T-cell (primary cell): ENCODE data around the gene CCL8. TPM values are rescaled to one million over a fixed set of nuclear protein-coding genes. Genes with fewer than 3 reads are reported as not detected.

Source experiments
- ATAC-seq, 4 experiments: fragments of 200-7000 bp in 3 of 4; fragments of 150-1000 bp in 1 of 4; cut with Tn5 transposase; replicated peaks in 1 of 4; 1 replicate in 3 of 4; 2 replicates in 1 of 4; pipeline ENCODE4 v1.10.0; 2021; ENCODE audit warnings: moderate library complexity in 3 of 4, mild to moderate bottlenecking in 2 of 4, moderate number of reproducible peaks in 1 of 4
- CTCF ChIA-PET, 2 donors: fragments of 300-600 bp; sonication (Branson Sonifier 250); formaldehyde crosslinking; loops; one replicate each; lab custom pipeline; 2022; ENCODE audit warnings: antibody characterized with exemption in 2 of 2; lab: Charles Lee
- POLR2A ChIA-PET, 2 donors: fragments of 300-600 bp; sonication (Branson Sonifier 250); formaldehyde crosslinking; loops; one replicate each; lab custom pipeline; 2022; ENCODE audit warnings: antibody characterized with exemption in 2 of 2; lab: Charles Lee
- DNase-seq, 35 experiments: peaks; one replicate each; pipeline versions ENCODE4 v3.0.0 to v3.0.0-alpha.2; 2013 to 2023
- H3K27ac ChIP-seq: one replicate; pipeline ENCODE4 v1.5.1; 2013; ENCODE audit warnings: low read length
- H3K27me3 ChIP-seq, 2 experiments: replicated peaks in 1 of 2; 1 replicate in 1 of 2; 2 replicates in 1 of 2; pipeline versions ENCODE4 v1.6.1 to v1.7.0; 2013; ENCODE audit warnings: low read length in 1 of 2, mixed read lengths in 1 of 2; ENCODE audit not compliant: control insufficient read depth in 2 of 2, insufficient read depth in 2 of 2; ENCODE audit errors: extremely low read depth in 1 of 2
- H3K36me3 ChIP-seq, 2 donors: 1 replicate in 1 of 2; 2 replicates in 1 of 2; pipeline versions ENCODE4 v1.6.1 to v1.7.0; 2013; ENCODE audit warnings: low read length in 1 of 2; ENCODE audit not compliant: control insufficient read depth in 2 of 2, insufficient read depth in 1 of 2; ENCODE audit errors: extremely low read depth in 1 of 2
- H3K4me1 ChIP-seq, 2 experiments: 1 replicate in 1 of 2; 2 replicates in 1 of 2; pipeline versions ENCODE4 v1.6.1 to v1.7.0; 2013; ENCODE audit warnings: low read length in 2 of 2, mixed read lengths in 1 of 2; ENCODE audit not compliant: insufficient read depth in 2 of 2, control insufficient read depth in 1 of 2; ENCODE audit errors: extremely low read depth in 1 of 2
- H3K4me3 ChIP-seq, 2 donors: 1 replicate in 1 of 2; 2 replicates in 1 of 2; pipeline versions ENCODE4 v1.5.1 to v1.7.0; 2013; ENCODE audit warnings: mild to moderate bottlenecking in 2 of 2, low read length in 1 of 2, moderate library complexity in 1 of 2; ENCODE audit not compliant: control insufficient read depth in 1 of 2; ENCODE audit errors: extremely low read depth in 1 of 2
- H3K9me3 ChIP-seq: 2 replicates; pipeline ENCODE4 v1.7.0; 2013
- H3K27ac Mint-ChIP-seq, 2 donors: one replicate each; pipeline ENCODE4 v1.8.0; 2020 to 2021; ENCODE audit warnings: mild to moderate bottlenecking in 2 of 2, mixed read lengths in 2 of 2
- H3K27me3 Mint-ChIP-seq, 2 donors: one replicate each; pipeline ENCODE4 v1.8.0; 2021 to 2022; ENCODE audit warnings: mixed read lengths in 2 of 2
- H3K36me3 Mint-ChIP-seq: one replicate; pipeline ENCODE4 v1.8.0; 2021; ENCODE audit warnings: mixed read lengths
- H3K4me1 Mint-ChIP-seq, 3 donors: one replicate each; pipeline ENCODE4 v1.8.0; 2020 to 2022; ENCODE audit warnings: mixed read lengths in 3 of 3, mild to moderate bottlenecking in 1 of 3
- H3K4me3 Mint-ChIP-seq, 3 donors: one replicate each; pipeline ENCODE4 v1.8.0; 2020 to 2022; ENCODE audit warnings: mild to moderate bottlenecking in 3 of 3, mixed read lengths in 3 of 3, moderate library complexity in 3 of 3
- H3K9me3 Mint-ChIP-seq, 3 donors: one replicate each; pipeline ENCODE4 v1.8.0; 2020 to 2022; ENCODE audit warnings: mixed read lengths in 3 of 3
- WGBS: methylation state at CpG from one replicate; pipeline ENCODE4 v1.1.5; 2013; ENCODE audit warnings: missing lambda C conversion rate; ENCODE audit not compliant: insufficient coverage; 5-methylcytosine and 5-hydroxymethylcytosine counted together
- total RNA-seq, 35 experiments: library from RNA in 6 of 35; stranded (reverse) in 6 of 35; fragments of 120-200 nt in 1 of 35; gene quantifications; one replicate each; pipeline versions ENCODE4 v1.2.1 to v1.2.4 and lab custom pipeline; 2013 to 2026

The CCL8 gene
- total RNA-seq, 5 donors from 2014 or later (not counting 1 experiment from before 2014, with no cell fraction given): not detected

- ATAC-seq: no peak
- no peaks in the 10 kb centered on the region for H3K36me3 Mint-ChIP-seq
- H3K9me3 Mint-ChIP-seq: no peaks in the 10 kb centered on the region
Measured at GRCh38 chr17:34308371-34308770, 10.9 kb upstream of the CCL8 start.

DNA sequence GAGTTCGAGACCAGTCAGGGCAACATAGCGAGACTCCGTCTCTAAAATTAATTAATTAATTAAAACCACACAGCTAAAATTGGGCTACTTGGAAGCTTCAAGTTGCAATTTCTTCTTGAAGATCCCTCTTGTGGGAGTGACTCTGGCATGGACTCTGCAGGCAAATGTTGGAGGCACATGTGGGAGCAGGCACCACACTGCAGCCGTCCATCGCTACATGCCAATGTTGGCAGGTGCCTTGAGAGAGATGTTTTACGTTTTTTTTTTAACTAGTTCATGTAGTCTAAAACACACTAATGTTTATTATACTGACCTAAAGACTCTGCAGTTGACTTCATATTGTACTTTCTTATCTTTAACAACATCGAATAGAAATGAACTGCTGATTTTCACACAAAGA, 7.9 kb upstream of the CCL8 start:
- no peak overlapping the region for H3K27ac Mint-ChIP-seq
- no peak overlapping the region for H3K4me3 Mint-ChIP-seq
- Histone ChIP-seq H3K36me3 (no peaks in the 10 kb centered on the region), H3K27me3 (no peaks in the 10 kb centered on the region), H3K27ac (no peak overlapping the region), H3K4me1 (no peaks in the 10 kb centered on the region), H3K4me3 (no peak overlapping the region), H3K9me3 (no peaks in the 10 kb centered on the region)
- H3K4me1 Mint-ChIP-seq: no peaks in the 10 kb centered on the region
- WGBS: no CpG with 5 or more reads among the region's 7 CpGs
- CTCF ChIA-PET: no interaction called here
- POLR2A ChIA-PET: no interaction called here
- ATAC-seq (no peak), DNase-seq (no peak)
- peaks cover 26 to 27% of the 10 kb centered on the region in 2 donors for H3K27me3 Mint-ChIP-seq
- H3K36me3 Mint-ChIP-seq: no peaks in the 10 kb centered on the region
- no peaks in the 10 kb centered on the region for H3K9me3 Mint-ChIP-seq

More at GRCh38 chr17:34308371-34308770, 10.9 kb upstream of the CCL8 start:
- no peak overlapping the region for H3K27ac Mint-ChIP-seq
- ChIA-PET POLR2A (no interaction called here), CTCF (no interaction called here)
- Histone ChIP-seq H3K4me1 (no peaks in the 10 kb centered on the region), H3K27ac (no peak overlapping the region), H3K36me3 (no peaks in the 10 kb centered on the region), H3K9me3 (no peaks in the 10 kb centered on the region), H3K27me3 (no peaks in the 10 kb centered on the region), H3K4me3 (no peak overlapping the region)
- no peaks in the 10 kb centered on the region for H3K4me1 Mint-ChIP-seq
- peaks cover 17 to 18% of the 10 kb centered on the region in 2 donors for H3K27me3 Mint-ChIP-seq
- DNase-seq: no peak
- no peak overlapping the region for H3K4me3 Mint-ChIP-seq

- 89% methylated on average over 2 of the region's 5 CpGs for WGBS
- no peak overlapping the region for H3K4me3 Mint-ChIP-seq
- H3K27ac Mint-ChIP-seq: no peak overlapping the region
Measured at GRCh38 chr17:34312080-34312479, 7.2 kb upstream of the CCL8 start.

DNA sequence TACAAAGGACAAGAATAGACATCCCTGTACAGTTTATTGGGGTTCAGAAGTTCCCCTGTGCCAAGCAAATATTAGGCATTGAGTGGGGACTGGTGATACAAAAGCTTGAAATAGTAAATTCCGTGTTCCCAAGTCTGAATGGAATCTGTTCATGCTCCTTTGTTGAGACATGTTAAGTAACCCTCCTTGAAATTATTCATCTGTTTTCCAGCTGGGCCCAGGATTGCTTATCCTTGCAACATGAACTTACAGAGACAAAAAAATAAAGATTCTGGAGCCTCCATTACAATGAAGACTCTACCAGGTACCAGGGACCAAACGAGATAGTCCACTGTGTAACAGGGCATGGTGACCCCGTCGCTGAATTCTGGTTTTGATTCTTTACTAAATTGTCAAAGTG, 6.1 kb upstream of the CCL8 start:
- Histone ChIP-seq H3K27me3 (no peaks in the 10 kb centered on the region), H3K27ac (no peak overlapping the region), H3K36me3 (no peaks in the 10 kb centered on the region), H3K9me3 (no peaks in the 10 kb centered on the region), H3K4me3 (no peak overlapping the region), H3K4me1 (no peaks in the 10 kb centered on the region)
- CTCF ChIA-PET: no interaction called here
- Mint-ChIP-seq H3K9me3 (no peaks in the 10 kb centered on the region), H3K4me1 (no peaks in the 10 kb centered on the region), H3K27ac (no peak overlapping the region), H3K36me3 (no peaks in the 10 kb centered on the region), H3K4me3 (no peak overlapping the region), H3K27me3 (peaks cover 26 to 28% of the 10 kb centered on the region in 2 donors)
- no peak for DNase-seq
- no CpG with 5 or more reads among the region's 4 CpGs for WGBS
- POLR2A ChIA-PET: no interaction called here
- ATAC-seq: no peak

More at GRCh38 chr17:34312080-34312479, 7.2 kb upstream of the CCL8 start:
- ChIA-PET POLR2A (no interaction called here), CTCF (no interaction called here)
- H3K27ac ChIP-seq: no peak overlapping the region
- Mint-ChIP-seq H3K4me1 (no peaks in the 10 kb centered on the region), H3K36me3 (no peaks in the 10 kb centered on the region), H3K9me3 (no peaks in the 10 kb centered on the region), H3K27me3 (peaks cover 26 to 28% of the 10 kb centered on the region in 2 donors)
- H3K4me3 ChIP-seq: no peak overlapping the region
- ATAC-seq (no peak), DNase-seq (no peak)
- no peaks in the 10 kb centered on the region for H3K4me1 ChIP-seq
- no peaks in the 10 kb centered on the region for H3K27me3 ChIP-seq
- no peaks in the 10 kb centered on the region for H3K9me3 ChIP-seq
- H3K36me3 ChIP-seq: no peaks in the 10 kb centered on the region

GRCh38 chr17:34314279-34314678, 5.0 kb upstream of the CCL8 start:
- Histone ChIP-seq H3K27ac (no peak overlapping the region), H3K4me3 (no peak overlapping the region), H3K4me1 (no peaks in the 10 kb centered on the region), H3K27me3 (peaks cover 0 to 2% of the 10 kb centered on the region in 2 experiments), H3K9me3 (no peaks in the 10 kb centered on the region), H3K36me3 (no peaks in the 10 kb centered on the region)
- no peak for DNase-seq
- H3K36me3 Mint-ChIP-seq: no peaks in the 10 kb centered on the region
- peaks cover 26 to 28% of the 10 kb centered on the region in 2 donors for H3K27me3 Mint-ChIP-seq
- POLR2A ChIA-PET: no interaction called here
- H3K4me3 Mint-ChIP-seq: no peak overlapping the region
- 79% methylated on average over 2 of the region's 4 CpGs for whole genome bisulfite sequencing
- CTCF ChIA-PET: no interaction called here
- no peak for ATAC-seq
- no peaks in the 10 kb centered on the region for H3K9me3 Mint-ChIP-seq
- H3K27ac Mint-ChIP-seq: no peak overlapping the region
- H3K4me1 Mint-ChIP-seq: no peaks in the 10 kb centered on the region

GRCh38 chr17:34318474-34318873, 761 bp upstream of the CCL8 start:
- Histone ChIP-seq H3K27me3 (peaks cover 0 to 3% of the 10 kb centered on the region in 2 experiments), H3K9me3 (no peaks in the 10 kb centered on the region), H3K4me1 (no peaks in the 10 kb centered on the region), H3K4me3 (no peak overlapping the region), H3K36me3 (no peaks in the 10 kb centered on the region), H3K27ac (no peak overlapping the region)
- peaks cover 13 to 14% of the 10 kb centered on the region in 2 donors for H3K27me3 Mint-ChIP-seq
- ATAC-seq: no peak
- no peak for DNase-seq
- ChIA-PET POLR2A (no interaction called here), CTCF (interaction anchor here in 1 of 2 donors (0.6 kb wide), 1 partner anchor 732 kb away, joined by 3 read pairs; no protein-coding TSS in a partner anchor)
- WGBS: no CpG with 5 or more reads among the region's 3 CpGs
- no peak overlapping the region for H3K4me3 Mint-ChIP-seq
- H3K9me3 Mint-ChIP-seq: peaks cover 0 to under 1% (median 0%) of the 10 kb centered on the region in 3 donors
- H3K27ac Mint-ChIP-seq: no peak overlapping the region
- H3K4me1 Mint-ChIP-seq: no peaks in the 10 kb centered on the region
- H3K36me3 Mint-ChIP-seq: no peaks in the 10 kb centered on the region

DNA sequence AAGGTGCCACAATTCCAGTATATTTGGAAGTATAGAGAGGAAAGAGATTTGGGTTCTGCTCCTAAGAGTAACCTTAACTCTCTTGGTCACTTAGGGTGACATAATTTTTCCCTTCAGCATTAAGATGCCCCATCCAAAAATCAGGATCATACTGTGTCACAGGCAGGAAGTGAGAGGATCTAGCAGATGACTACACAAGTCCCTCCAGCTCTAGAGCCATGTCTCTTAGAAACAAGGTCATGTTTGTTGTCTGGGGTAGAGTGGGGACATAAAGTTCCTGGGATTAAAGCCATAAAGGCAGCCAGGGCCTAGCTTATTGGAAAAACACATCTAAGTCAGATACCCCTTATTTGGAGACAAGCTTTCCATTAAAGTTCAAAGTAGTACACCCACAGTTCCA, 2.7 kb downstream of the CCL8 start:
- Mint-ChIP-seq H3K27me3 (peaks cover 11 to 16% of the 10 kb centered on the region in 2 donors), H3K36me3 (no peaks in the 10 kb centered on the region), H3K27ac (no peak overlapping the region), H3K4me1 (no peaks in the 10 kb centered on the region), H3K9me3 (peaks cover 4 to 19% (median 11%) of the 10 kb centered on the region in 3 donors), H3K4me3 (no peak overlapping the region)
- no peak overlapping the region for H3K27ac ChIP-seq
- CTCF ChIA-PET: interaction anchor here in 1 of 2 donors (0.6 to 1.0 kb wide), 2 partner anchors 9 to 17 kb away, joined by 3 to 4 read pairs; no protein-coding TSS in a partner anchor
- ATAC-seq (no peak), DNase-seq (no peak)
- POLR2A ChIA-PET: interaction anchor here in 1 of 2 donors (0.6 kb wide), 1 partner anchor 1392 kb away, joined by 3 read pairs; no protein-coding TSS in a partner anchor
- H3K4me3 ChIP-seq: no peak overlapping the region
- H3K4me1 ChIP-seq: no peaks in the 10 kb centered on the region
- H3K9me3 ChIP-seq: no peaks in the 10 kb centered on the region
- peaks cover 0 to 12% of the 10 kb centered on the region in 2 experiments for H3K27me3 ChIP-seq
- H3K36me3 ChIP-seq: no peaks in the 10 kb centered on the region
